Esophagus muscularis mucosa (tissue), 3 donors: Measurements from ENCODE around the gene EVA1C.

Source experiments
- POLR2A ChIP-seq: fragments of 450-650 bp; IDR thresholded peaks from one replicate; pipeline ENCODE4 v1.6.1; 2017; ENCODE audit warnings: antibody characterized with exemption, moderate library complexity, mild to moderate bottlenecking, low read depth
- POLR2AphosphoS5 ChIP-seq, 2 donors: sonication (generic); formaldehyde crosslinking; IDR thresholded peaks; one replicate each; pipeline ENCODE4 v1.6.1; 2017; ENCODE audit warnings: antibody characterized with exemption in 2 of 2
- TF ChIP-seq, protein P1 (sequence below), 3 experiments: fragments of 200-600 bp in 2 of 3; fragments of 450-650 bp in 1 of 3; sonication (generic) in 2 of 3; IDR thresholded peaks; one replicate each; pipeline ENCODE4 v1.5.1; 2017 to 2019; ENCODE audit warnings: antibody characterized with exemption in 3 of 3, mild to moderate bottlenecking in 2 of 3, moderate library complexity in 1 of 3

GRCh38 chr21:32387151-32387550, 25.4 kb upstream of the EVA1C start:
- TF ChIP-seq, protein P1, sequence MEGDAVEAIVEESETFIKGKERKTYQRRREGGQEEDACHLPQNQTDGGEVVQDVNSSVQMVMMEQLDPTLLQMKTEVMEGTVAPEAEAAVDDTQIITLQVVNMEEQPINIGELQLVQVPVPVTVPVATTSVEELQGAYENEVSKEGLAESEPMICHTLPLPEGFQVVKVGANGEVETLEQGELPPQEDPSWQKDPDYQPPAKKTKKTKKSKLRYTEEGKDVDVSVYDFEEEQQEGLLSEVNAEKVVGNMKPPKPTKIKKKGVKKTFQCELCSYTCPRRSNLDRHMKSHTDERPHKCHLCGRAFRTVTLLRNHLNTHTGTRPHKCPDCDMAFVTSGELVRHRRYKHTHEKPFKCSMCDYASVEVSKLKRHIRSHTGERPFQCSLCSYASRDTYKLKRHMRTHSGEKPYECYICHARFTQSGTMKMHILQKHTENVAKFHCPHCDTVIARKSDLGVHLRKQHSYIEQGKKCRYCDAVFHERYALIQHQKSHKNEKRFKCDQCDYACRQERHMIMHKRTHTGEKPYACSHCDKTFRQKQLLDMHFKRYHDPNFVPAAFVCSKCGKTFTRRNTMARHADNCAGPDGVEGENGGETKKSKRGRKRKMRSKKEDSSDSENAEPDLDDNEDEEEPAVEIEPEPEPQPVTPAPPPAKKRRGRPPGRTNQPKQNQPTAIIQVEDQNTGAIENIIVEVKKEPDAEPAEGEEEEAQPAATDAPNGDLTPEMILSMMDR (IDR thresholded peaks at IDR 0.05) = no peak
- TF ChIP-seq POLR2A = no peak
- TF ChIP-seq POLR2AphosphoS5 (IDR thresholded peaks at IDR 0.05) = no peak
